ENCODE results near the gene DCP2.
"Not testable (repeated sequence)": the region's sequence is repeated elsewhere in the genome, so short reads cannot be mapped to it uniquely, and the experiment has no call there.

The DCP2 gene

DNA sequence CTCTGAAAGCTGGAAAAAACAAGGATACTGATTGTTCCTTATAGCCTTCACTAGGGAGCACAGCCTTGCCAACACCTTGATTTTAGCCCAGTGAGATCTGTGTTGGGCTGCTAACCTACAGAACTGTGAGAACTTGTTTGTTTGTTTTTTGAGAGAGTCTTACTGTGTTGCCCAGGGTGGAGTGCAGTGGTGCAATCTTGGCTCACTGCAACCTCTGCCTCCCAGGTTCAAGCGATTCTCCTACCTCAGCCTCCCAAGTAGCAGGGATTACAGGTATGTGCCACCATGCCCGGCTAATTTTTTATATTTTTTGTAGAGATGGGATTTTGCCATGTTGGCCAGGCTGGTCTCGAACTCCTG is 13.2 kb upstream of the DCP2 start:
- FAIRE-seq, result peak; percentile 35
- DNase-seq (ENCODE audit: extremely low spot score, insufficient read length, low read depth), result not testable (repeated sequence)

GRCh38 chr5:112965733-112966306 is 10.8 kb upstream of the DCP2 start:
- DNase-seq (ENCODE audit: extremely low spot score, insufficient read length, low read depth) (no peak), FAIRE-seq (peak; percentile 18)

GRCh38 chr5:112967520-112968083 is 9.0 kb upstream of the DCP2 start:
- FAIRE-seq (no peak), DNase-seq (ENCODE audit: extremely low spot score, insufficient read length, low read depth) (no peak)

DNA sequence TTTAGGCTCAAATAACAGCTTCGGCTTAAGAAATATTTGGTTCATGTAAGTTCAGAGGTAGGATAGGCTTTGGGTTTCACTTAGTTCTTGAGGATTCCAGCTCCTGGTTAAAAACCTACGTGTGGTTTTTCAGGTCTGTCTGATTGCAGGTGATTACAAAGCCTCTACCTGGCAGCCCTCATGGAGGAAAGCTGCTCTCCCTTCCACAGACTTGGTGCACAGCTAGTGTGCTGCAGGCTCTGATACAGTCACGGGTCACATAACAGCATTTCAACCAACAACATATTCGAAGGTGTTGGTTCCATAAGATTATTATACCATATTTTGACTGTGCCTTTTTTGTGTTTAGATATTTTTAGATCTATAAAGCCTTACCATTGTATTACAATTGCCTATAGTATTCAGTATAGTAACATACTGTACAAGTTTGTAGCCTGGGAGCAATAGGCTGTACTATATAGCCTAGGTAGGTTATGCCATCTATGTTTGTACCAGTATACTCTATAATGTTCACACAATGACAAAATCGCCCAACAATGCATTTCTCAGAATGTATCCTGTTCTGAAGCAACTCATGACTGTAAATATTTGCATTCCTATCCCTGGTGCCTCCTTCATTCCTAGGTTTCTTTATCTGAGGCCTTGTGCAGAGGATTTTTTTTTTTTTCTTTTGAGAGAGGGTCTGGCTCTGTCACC is 8.0 kb upstream of the DCP2 start:
- DNase-seq (ENCODE audit: extremely low spot score, insufficient read length, low read depth) (no peak), FAIRE-seq (no peak)

DNA sequence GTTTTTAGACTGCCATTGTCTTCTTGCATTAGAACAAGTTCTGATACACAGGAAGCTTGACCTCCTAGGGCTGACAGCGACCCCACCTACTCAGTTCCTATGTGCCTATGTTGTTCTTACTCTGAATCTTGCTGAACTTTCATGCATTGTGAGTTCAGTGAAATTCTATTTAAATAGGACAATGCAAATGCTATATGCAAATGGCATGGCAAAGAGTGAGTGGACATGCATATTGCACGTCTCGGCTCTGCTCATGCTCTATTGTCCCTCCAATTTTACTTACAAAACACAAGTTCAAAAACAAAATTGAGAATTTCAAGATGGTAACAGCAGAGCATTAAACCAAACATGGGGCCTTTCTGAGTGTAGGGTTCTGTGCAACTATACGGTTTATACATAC is 5.3 kb upstream of the DCP2 start:
- no peak for DNase-seq (ENCODE audit: extremely low spot score, insufficient read length, low read depth)
- no peak for FAIRE-seq

DNA sequence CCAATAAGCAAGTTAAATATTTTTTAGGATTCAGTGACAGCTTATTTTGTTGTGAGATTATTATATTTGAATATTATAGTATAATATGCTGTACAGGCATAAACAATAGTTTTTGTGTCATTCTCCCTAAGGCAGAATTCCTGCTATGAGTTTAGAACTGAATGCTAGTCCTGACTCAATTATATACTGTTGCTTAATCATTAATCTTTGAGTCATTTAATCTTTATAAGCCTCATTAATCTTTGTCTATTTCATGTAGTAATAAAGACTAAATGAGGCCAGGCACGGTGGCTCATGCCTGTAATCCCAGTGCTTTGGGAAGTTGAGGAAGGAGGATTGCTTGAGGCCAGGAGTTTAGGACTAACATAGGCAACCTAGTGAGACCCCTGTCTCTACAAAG is 3.6 kb upstream of the DCP2 start:
- FAIRE-seq (no peak), DNase-seq (ENCODE audit: extremely low spot score, insufficient read length, low read depth) (no peak)

GRCh38 chr5:112973904-112974303 is 2.7 kb upstream of the DCP2 start:
- no peak for FAIRE-seq
- no peak for DNase-seq (ENCODE audit: extremely low spot score, insufficient read length, low read depth)

- no peak for DNase-seq (ENCODE audit: extremely low spot score, insufficient read length, low read depth)
- no peak for FAIRE-seq
Measured at GRCh38 chr5:112974901-112975300, 1.7 kb upstream of the DCP2 start.

DNA sequence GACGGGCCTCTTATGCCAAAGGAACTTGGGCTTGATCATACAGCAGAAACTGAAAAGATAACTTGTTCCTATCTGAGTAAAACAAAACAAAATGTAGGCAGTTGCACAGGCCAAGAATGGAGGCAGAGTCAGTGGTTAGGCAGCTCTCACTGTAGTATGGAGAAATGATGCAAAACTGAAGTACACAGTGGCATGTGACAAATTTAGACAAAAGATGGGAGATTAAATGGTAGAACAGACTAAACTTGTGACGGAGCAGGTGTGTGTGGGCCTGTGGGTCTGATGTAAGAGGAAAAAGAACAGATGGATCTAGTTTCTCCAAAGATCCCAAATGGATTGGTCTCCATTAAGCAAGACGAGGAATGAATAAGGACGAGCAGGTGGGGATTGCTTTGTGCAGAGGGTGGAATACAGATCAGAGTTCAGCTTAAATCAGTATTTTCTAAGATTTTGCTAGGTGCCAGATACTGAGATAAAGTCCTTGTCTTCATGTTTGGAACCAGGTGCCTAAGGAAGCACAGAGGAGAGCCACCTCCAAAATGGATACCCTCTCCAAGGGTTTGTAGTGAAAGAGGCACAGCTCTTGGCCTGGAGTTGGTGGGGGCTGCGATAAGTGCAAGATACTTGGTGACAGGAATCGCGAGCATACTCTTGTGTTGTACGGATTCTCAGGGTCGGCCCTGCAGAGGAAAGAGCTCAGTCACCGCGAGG is 722 bp upstream of the DCP2 start:
- DNase-seq (ENCODE audit: extremely low spot score, insufficient read length, low read depth) (no peak), FAIRE-seq (no peak)

GRCh38 chr5:112977440-112977861 is 853 bp downstream of the DCP2 start:
- DNase-seq (ENCODE audit: extremely low spot score, insufficient read length, low read depth) (no peak), FAIRE-seq (peak; percentile 41)

DNA sequence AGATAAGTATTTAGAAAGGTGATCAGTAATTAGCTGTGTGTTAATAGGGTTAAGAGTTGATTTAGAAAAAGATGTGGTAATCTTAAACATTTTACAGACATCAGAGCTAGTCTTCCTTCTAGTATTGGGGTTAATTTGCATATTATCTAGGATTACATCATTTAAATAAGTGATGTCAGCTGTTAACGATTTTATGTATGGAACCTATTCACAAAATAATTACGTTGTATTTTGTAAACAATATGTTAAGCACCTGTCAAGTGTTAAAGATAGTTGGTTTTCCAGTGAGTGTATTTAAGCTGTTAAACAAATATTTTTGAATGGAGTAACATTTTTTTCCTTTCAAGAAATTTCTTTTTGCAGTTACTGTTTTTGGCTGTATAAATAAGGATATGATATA is 2.2 kb downstream of the DCP2 start:
- DNase-seq (ENCODE audit: extremely low spot score, insufficient read length, low read depth), result no peak
- FAIRE-seq, result peak; percentile 44

- FAIRE-seq (no peak), DNase-seq (ENCODE audit: extremely low spot score, insufficient read length, low read depth) (no peak)
Measured at GRCh38 chr5:112979723-112980122, 3.1 kb downstream of the DCP2 start.

DNA sequence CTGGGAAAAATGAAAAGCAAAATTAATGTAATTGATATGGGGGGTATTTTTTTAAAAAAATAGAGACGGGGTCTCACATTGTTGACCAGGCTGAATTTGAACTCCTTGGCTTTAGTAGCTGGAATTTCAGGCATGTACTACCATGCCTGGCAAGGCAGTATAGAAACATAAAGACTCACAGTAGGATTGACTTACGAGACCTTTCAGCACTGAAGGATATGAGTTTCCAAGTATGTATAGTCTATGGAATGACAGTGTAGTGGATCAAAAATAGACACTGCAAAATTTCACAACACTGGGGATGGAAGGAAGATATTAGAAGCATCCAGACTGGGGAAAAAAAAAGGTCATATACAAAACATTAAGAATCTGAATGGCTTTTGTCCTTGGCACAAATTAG is 6.8 kb downstream of the DCP2 start:
- FAIRE-seq (no peak), DNase-seq (ENCODE audit: extremely low spot score, insufficient read length, low read depth) (no peak)

DNA sequence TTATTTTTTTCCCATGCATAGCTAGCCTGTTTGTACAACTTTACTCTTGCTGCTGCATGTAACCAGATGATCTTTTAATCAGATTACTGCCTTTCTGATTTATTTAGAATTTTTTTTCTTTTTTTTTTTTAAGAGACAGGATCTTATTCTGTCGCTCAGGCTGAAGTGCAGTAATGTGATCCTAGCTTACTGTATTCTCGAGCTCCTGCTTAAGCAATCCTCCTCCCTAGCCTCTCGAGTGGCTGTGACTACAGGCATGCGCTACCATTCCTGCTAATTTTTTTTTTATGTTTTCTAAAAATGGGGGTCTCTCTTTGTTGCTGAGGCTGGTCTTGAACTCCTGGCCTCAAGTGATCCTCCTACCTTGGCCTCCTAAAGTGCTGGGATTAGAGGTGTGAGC is 9.6 kb downstream of the DCP2 start:
- no peak for DNase-seq (ENCODE audit: extremely low spot score, insufficient read length, low read depth)
- no peak for FAIRE-seq

- FAIRE-seq, result peak; percentile 91
- DNase-seq (ENCODE audit: extremely low spot score, insufficient read length, low read depth), result peak; percentile 29
Measured at GRCh38 chr5:112995764-112996618, 19.4 kb downstream of the DCP2 start.

DNA sequence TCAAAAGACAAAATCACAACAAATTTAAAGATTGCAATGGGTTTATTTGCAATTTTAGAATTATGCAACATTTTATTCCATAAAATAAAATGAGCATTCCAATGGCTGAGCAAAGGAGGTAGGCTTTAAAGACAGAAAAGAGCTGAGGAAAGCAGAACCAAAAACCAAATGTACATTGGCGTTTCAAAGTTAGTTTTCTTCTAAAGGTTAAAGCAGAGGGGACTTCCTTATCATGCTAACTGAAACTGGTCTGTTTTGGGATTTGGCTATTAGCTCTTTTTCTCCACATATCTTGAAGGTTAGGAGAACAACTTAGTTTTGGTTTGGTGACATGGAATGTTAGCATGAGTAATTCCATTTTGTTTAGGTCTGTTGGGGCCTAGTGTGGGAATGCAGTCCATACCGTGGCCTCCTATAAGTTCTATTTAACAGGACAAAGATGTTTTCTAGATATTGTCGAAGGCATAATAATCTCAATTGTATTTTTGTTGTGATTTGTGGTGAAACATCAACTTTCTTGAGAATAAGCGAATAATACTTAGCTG is 20.3 kb downstream of the DCP2 start:
- no peak for FAIRE-seq
- no peak for DNase-seq (ENCODE audit: extremely low spot score, insufficient read length, low read depth)

DNA sequence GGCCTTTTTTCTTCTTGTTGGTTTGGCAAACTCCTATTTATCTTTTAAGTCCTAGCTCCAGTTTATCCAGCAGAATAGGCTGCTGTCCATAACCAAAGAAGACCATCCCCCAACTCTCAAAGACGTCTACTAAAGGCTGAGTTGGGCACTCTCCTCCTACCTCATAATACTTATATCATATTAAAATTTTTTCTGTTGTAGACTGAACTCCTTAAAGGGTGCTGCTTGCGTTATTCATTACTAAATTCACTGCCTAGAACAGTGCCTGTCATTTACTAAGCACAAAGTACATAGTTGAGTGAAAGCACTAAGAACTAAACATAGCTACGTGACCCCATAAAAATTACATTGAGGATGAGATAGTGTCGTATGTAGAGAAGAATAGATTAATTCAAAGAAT is 21.7 kb downstream of the DCP2 start:
- DNase-seq (ENCODE audit: extremely low spot score, insufficient read length, low read depth), result no peak
- no peak for FAIRE-seq

- FAIRE-seq, result no peak
Measured at GRCh38 chr5:113000466-113000865, 23.9 kb downstream of the DCP2 start.

DNA sequence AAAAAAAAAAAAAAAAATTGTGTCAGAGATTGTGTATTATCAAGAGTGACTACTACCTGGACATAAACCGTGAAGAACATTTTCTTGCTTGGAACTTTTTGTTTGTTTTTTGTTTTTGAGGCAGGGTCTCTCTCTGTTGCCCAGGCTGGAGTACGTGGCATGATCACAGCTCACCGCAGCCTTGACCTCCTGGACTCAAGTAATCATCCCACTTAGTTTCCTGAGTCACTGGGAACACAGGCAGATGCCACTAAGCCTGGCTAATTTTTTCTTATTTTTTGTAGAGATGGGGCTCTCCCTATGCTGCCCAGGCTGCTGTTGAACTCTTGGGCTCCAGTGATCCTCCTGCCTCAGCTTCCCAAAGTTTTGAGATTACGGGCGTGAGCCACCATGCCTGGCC is 25.8 kb downstream of the DCP2 start:
- FAIRE-seq (no peak), DNase-seq (ENCODE audit: extremely low spot score, insufficient read length, low read depth) (no peak)

More at GRCh38 chr5:113000466-113000865, 23.9 kb downstream of the DCP2 start:
- DNase-seq (ENCODE audit: extremely low spot score, insufficient read length, low read depth), result no peak

GRCh38 chr5:113003763-113004162 is 27.2 kb downstream of the DCP2 start:
- DNase-seq (ENCODE audit: extremely low spot score, insufficient read length, low read depth) (no peak), FAIRE-seq (no peak)

All from GM18507 (cell line).